K562 (cell line): ENCODE data around the gene LSR. TPM values are rescaled to one million over a fixed set of nuclear protein-coding genes. Genes with fewer than 3 reads are reported as not detected.

Experiments
- BCOR ChIP-seq: fragments of 450-650 bp; IDR thresholded peaks from 2 replicates; pipeline ENCODE4 v1.6.1; 2016
- CBX3 ChIP-seq, 2 experiments: IDR thresholded peaks; 1 replicate in 1 of 2; 2 replicates in 1 of 2; pipeline ENCODE4 v1.6.1; 2012; ENCODE audit warnings: inconsistent platforms in 2 of 2, low read length in 2 of 2, borderline replicate concordance in 1 of 2, control low read depth in 1 of 2
- ESRRA ChIP-seq: fragments of 450-650 bp; IDR thresholded peaks from 2 replicates; pipeline ENCODE4 v1.6.1; 2014; ENCODE audit warnings: low read depth, mild to moderate bottlenecking, moderate library complexity, borderline replicate concordance
- KDM2B ChIP-seq: fragments of 250-450 bp; sonication (Bioruptor Pico); IDR thresholded peaks from 2 replicates; pipeline ENCODE4 v1.8.0; 2021; ENCODE audit warnings: mild to moderate bottlenecking, moderate library complexity
- NFIC ChIP-seq: fragments of 450-650 bp; IDR thresholded peaks from 2 replicates; pipeline ENCODE4 v1.6.1; 2017; ENCODE audit warnings: mild to moderate bottlenecking, inconsistent platforms
- RAD21 ChIP-seq, 2 experiments: fragments of 250-450 bp in 1 of 2; fragments of 450-650 bp in 1 of 2; sonication (Bioruptor Pico) in 1 of 2; formaldehyde crosslinking in 1 of 2; IDR thresholded peaks in 1 of 2; conservative IDR thresholded peaks in 1 of 2; 2 replicates each; pipeline versions ENCODE4 v1.4.0 to v1.8.0; 2020 to 2022; ENCODE audit warnings: mild to moderate bottlenecking in 2 of 2, moderate library complexity in 1 of 2
- REST ChIP-seq, 2 experiments: fragments of 450-650 bp; formaldehyde crosslinking in 1 of 2; IDR thresholded peaks; 2 replicates each; pipeline versions ENCODE4 v1.4.0 to v1.6.1; 2014 to 2020; ENCODE audit warnings: mild to moderate bottlenecking in 2 of 2, borderline replicate concordance in 1 of 2, low read depth in 1 of 2
- TFE3 ChIP-seq: fragments of 450-650 bp; formaldehyde crosslinking; IDR thresholded peaks from 2 replicates; pipeline ENCODE4 v1.4.0; 2020; ENCODE audit warnings: mild to moderate bottlenecking, mixed read lengths
- ZNF140 ChIP-seq: fragments of 250-450 bp; sonication (Bioruptor Pico); IDR thresholded peaks from 2 replicates; pipeline ENCODE4 v1.8.0; 2021; ENCODE audit warnings: moderate library complexity, mild to moderate bottlenecking, inconsistent platforms
- ZNF41 ChIP-seq: fragments of 250-450 bp; sonication (Bioruptor Pico); conservative IDR thresholded peaks from 2 replicates; pipeline ENCODE4 v1.4.0; 2020; ENCODE audit warnings: mild to moderate bottlenecking
- polyA plus RNA-seq, 8 experiments: library from polyadenylated mRNA; depleted of rRNA in 4 of 8; stranded (reverse) in 5 of 8; unstranded in 3 of 8; fragments of >200 nt; fragmentation: Nextera tagmentation in 2 of 8; fragmentation: Illumina TruSeq in 1 of 8; extraction: Ambion mirVana in 2 of 8; extraction: Trizol in 1 of 8; gene quantifications; 2 replicates each; pipeline versions ENCODE4 v1.2.1 to v1.2.3, GENCODE V29; 2011 to 2014; ENCODE audit warnings: inconsistent platforms in 1 of 8, missing spikeins in 1 of 8
- total RNA-seq, 7 experiments: library from RNA; depleted of rRNA in 6 of 7; stranded (reverse); fragments of >200 nt in 6 of 7; fragmentation: Illumina TruSeq in 2 of 7; extraction: Trizol in 2 of 7; gene quantifications; 2 replicates each; pipeline versions ENCODE4 v1.2.1 to v1.2.3, GENCODE V29; 2011 to 2021; ENCODE audit warnings: low replicate concordance in 1 of 7

The LSR gene
- total and polyA plus RNA-seq, 9 of the 15 experiments (the other 6 are each of a cell fraction or from before 2014, with no cell fraction given): 0.44 to 87.9 (median 28.0) TPM

DNA sequence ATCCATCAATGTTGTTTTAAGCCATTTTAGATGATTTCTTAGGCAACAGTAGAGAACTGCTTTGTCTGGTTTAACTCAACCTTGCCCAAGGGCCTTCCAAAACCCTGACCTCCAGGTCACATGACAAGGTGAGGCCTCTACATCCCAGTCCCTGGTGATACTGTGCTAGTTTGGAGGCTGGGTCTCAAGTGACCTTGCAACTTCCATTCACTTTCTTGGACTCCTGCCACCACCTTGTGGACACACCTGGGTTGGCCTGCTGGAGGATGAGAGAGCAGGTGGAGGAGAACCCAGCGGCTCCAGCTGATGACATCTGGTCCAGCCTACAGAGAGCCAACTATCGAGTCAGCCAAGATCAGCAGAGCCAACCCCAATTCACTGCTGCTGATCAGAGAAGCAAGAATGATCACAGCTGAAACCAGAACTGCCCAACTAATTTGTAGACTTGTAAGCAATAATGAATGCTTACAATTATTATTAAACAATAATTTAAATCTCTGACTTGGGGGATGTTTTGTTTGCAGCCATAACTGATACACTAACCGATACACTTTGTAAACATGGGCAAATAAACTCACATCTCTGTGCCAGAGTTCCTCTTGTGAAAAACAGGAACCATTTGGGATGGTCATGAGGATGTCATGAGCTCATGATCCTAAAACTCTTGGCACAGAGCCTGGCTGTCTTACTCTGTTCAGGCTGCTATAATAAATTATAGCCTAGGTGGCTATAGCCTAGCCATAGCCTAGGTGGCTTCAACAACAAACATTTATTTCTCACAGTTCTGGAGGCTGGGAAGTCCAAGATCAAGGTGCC is 31.8 kb upstream of the LSR start (continued):
- TF ChIP-seq TFE3 (CRISPR knock-in tag) (peak; percentile 71), REST (IDR thresholded peaks at IDR 0.05; ENCODE audit: borderline replicate concordance) (peak; percentile 38; the same call in 1 of the 2 replicates), REST (CRISPR knock-in tag; IDR thresholded peaks at IDR 0.05; ENCODE audit: low read depth) (no peak), ESRRA (no peak; the same call in 1 of the 2 replicates), BCOR (peak; percentile 62; the same call in 1 of the 2 replicates), RAD21 (CRISPR knock-in tag; conservative IDR thresholded peaks at IDR 0.05 in 1 of 2, IDR thresholded peaks at IDR 0.05 in 1 of 2) (peak in 1 of 2 experiments; percentile 46; a peak in 2 of 4 replicates), KDM2B (CRISPR knock-in tag) (no peak), ZNF140 (CRISPR knock-in tag) (no peak), NFIC (0 out of 2 replicates have a peak, but pooled peaks have one; percentile 20), CBX3 (IDR thresholded peaks at IDR 0.05; ENCODE audit: borderline replicate concordance in 1 of 2, low read length in 2 of 2) (peak in 1 of 2 experiments; percentile 10; a peak in 1 of 3 replicates), ZNF41 (no peak)
